ENCODE results near the gene IDUA.
"Not testable (repeated sequence)": the region's sequence is repeated elsewhere in the genome, so short reads cannot be mapped to it uniquely, and the experiment has no call there.

Gene IDUA

GRCh38 chr4:1047976-1048772 lies 61.3 kb downstream of the IDUA start:
- no peak for DNase-seq

DNA sequence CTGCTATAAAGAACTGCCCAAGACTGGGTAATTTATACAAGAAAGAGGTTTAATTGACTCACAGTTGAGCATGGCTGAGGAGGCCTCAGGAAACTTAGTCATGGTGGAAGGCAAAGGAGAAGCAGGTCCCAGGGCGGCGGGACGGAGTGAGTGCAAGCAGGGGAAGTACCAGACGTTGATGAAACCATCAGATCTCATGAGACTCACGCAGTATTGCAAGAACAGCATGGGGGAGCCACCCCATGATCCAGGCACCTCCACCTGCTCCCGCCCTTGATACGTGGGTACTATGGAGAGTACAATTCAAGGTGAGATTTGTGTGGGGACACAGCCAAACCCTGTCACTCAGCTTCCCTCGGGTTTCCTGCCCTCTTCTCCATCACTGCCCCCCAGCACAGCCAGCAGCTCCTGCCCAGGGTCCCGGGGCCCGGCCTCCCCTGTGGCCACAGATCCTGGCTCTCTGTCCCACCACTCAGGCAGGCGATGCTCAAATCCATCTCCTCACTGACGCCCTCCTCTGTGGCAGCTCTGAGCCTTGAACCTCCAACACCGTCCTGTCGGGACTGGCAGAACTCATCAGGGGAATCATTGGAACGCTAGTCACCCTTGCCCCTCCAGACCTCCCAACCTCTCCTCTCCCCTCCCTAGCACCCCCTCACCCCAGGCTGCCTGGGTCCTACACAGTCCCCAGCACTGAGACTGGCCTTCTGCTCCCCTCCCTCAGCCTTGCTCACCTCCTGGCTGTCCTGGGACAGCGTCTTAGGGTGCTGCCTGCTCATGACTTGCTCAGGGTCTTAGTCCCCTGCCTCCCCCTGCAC lies 62.1 kb downstream of the IDUA start:
- DNase-seq = no peak

DNA sequence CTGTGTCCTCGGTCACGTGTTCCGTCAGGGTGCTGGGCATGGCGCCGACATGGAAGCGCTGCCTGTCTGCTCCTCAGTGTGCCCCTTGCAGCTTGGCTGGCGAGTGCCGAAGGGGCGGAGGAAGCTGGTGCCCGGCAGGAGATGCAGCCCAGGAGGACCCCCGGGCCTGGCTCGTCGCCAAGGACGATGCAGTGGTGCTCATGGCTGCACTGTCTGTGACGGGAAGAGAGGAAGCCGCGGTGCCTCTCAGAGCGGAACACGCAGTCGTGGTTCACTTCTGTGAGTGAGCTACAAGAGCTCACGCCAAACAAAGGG lies 62.7 kb downstream of the IDUA start:
- no peak for DNase-seq

DNA sequence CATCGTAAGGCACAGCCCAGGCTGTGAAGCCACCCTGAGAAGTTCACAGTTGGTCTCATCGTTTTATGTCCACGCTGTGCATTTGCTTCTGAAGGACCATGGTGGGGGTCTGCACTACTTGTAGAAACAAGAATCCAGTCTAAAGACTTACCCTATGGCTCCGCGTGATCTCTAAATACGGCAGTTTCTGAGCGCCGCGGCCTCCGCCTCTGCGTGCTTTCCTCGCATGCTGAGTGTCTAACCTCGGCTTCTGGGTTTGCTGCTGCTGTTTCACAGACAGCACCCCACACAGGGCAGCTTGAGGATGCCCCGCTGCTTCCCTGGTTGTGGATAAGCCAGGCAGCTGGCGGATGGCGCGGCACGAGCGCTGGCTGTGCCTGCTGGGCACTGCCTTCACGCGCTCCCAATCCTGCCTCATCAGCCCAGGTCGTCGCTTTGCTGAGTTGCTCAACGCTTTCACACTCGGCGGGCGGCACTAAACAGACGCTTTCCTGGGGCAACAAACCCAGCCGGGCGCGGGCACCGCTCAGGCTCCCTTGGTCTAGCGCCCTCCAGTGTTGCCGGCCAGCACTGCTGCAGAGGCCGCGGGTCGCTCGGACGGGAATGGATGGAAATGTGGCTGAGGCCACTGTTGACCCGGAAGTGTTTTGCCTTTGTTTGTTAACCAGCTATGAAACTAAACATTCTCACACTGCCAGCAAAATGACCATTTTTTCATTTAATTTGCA lies 63.8 kb downstream of the IDUA start:
- no peak for DNase-seq

- no peak for DNase-seq
Observed at GRCh38 chr4:1051472-1051871, 64.6 kb downstream of the IDUA start.

DNA sequence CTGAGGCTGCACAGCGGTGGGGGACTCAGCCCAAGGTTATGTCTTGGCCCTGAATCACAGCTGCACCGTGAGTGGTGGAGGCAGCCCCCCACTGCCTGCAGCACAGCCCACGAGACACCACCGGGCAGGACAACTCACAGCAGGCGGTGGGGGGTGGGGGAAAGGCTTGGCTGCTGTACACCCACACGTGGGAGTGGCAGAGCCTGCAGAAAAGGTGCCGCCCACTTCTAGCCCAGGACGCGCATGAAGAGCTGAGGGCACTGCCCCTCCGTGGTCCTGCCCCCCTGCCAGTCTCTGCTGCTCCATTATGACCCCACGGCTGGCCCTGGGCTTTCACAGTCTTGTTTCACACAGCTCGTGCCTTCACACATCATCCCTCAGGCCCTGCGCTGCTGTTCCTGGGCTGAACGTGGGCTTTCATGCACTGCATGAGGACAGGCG lies 65.4 kb downstream of the IDUA start:
- no peak for DNase-seq

GRCh38 chr4:1053080-1053661 lies 66.3 kb downstream of the IDUA start:
- no peak for DNase-seq

GRCh38 chr4:1053891-1054290 lies 67.0 kb downstream of the IDUA start:
- DNase-seq = not testable (repeated sequence)

Measured in RPMI8226 (cell line).